Prostate gland (tissue), 2 donors: ENCODE data around the gene SAP30BP.

Experiments
- POLR2A ChIP-seq: fragments of 450-650 bp; IDR thresholded peaks from one replicate; pipeline ENCODE4 v1.6.1; 2016; ENCODE audit warnings: antibody characterized with exemption, mild to moderate bottlenecking
- TF ChIP-seq, protein P1 (sequence below), 4 experiments: fragments of 200-600 bp in 2 of 4; fragments of 450-650 bp in 2 of 4; sonication (generic) in 2 of 4; IDR thresholded peaks; 1 replicate in 3 of 4; 2 replicates in 1 of 4; pipeline ENCODE4 v1.5.1; 2016 to 2019; ENCODE audit warnings: antibody characterized with exemption in 4 of 4, mild to moderate bottlenecking in 2 of 4, moderate library complexity in 2 of 4

DNA sequence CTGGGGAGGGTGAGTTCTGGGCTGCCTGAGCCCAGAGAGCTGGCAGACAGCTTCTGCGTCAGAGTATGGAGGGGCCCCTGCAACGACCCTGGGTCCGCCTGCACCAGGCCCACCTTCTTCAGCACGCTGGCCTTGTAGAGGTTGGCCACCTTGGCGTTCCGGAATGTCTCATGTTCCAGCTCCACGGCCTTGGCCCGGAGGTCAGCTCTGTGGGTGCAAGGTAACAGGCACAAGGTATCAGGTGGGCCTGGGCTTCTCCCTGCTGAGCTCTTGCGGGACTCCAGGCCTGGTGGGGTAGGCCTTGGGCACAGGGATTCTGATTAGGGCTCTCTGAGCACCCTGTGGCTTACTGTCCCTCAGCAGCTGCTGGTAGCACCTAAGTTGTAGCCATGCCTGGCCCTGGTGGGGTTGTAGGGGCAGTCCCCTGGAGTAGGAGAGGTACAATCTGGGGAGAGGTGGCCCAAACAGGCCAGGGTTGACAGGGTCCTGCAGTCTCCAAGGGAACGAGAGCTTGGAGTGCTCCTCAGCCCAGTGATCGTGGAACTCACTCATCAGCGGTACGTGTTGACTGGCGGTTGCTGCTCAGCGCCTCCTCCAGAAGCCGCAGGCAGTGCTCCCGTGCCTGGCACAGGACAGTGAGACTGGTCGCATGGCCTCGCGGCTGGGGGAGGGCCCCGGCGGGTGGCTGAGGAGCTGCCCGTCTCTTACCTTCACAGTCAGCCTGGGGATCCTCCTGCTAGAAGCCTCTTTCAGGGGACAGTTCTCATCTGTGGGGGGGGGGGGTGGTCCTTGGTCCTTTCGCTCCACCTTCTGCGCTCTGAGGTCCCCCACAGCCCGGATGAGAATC lies 36.8 kb upstream of the SAP30BP start:
- TF ChIP-seq POLR2A, result no peak
- TF ChIP-seq, protein P1, sequence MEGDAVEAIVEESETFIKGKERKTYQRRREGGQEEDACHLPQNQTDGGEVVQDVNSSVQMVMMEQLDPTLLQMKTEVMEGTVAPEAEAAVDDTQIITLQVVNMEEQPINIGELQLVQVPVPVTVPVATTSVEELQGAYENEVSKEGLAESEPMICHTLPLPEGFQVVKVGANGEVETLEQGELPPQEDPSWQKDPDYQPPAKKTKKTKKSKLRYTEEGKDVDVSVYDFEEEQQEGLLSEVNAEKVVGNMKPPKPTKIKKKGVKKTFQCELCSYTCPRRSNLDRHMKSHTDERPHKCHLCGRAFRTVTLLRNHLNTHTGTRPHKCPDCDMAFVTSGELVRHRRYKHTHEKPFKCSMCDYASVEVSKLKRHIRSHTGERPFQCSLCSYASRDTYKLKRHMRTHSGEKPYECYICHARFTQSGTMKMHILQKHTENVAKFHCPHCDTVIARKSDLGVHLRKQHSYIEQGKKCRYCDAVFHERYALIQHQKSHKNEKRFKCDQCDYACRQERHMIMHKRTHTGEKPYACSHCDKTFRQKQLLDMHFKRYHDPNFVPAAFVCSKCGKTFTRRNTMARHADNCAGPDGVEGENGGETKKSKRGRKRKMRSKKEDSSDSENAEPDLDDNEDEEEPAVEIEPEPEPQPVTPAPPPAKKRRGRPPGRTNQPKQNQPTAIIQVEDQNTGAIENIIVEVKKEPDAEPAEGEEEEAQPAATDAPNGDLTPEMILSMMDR (IDR thresholded peaks at IDR 0.05), result no peak
